Measurements from ENCODE around the gene OR6C68.

DNA sequence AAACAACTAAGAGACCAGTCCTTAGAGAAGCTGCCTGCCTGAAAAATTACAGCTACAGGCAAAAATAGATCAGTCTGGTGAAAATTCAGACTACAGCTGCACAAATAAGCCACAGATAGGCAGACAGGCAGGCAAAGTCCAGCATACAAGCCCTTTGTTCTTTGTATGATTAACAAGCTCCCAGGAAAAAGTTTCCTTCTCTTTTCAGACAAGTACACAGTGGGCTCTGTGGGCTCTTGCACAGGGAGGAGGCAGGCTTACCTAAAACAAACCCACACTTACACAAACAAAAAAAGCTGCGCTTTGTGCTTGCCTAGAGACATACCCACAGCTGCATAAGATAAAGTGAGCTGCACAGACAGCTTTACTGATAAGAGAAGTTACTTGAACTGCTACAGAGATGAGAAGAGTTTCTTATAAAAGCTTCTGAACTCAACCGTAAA lies 7.7 kb downstream of the OR6C68 start:
- TF ChIP-seq, protein P1, sequence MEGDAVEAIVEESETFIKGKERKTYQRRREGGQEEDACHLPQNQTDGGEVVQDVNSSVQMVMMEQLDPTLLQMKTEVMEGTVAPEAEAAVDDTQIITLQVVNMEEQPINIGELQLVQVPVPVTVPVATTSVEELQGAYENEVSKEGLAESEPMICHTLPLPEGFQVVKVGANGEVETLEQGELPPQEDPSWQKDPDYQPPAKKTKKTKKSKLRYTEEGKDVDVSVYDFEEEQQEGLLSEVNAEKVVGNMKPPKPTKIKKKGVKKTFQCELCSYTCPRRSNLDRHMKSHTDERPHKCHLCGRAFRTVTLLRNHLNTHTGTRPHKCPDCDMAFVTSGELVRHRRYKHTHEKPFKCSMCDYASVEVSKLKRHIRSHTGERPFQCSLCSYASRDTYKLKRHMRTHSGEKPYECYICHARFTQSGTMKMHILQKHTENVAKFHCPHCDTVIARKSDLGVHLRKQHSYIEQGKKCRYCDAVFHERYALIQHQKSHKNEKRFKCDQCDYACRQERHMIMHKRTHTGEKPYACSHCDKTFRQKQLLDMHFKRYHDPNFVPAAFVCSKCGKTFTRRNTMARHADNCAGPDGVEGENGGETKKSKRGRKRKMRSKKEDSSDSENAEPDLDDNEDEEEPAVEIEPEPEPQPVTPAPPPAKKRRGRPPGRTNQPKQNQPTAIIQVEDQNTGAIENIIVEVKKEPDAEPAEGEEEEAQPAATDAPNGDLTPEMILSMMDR (IDR thresholded peaks at IDR 0.05 in 4 of 5, conservative IDR thresholded peaks at IDR 0.05 in 1 of 5): no peak
- no peak for TF ChIP-seq POLR2A (IDR thresholded peaks at IDR 0.05)
